Chondrocyte (in vitro differentiated cells): ENCODE data around the gene NISCH. TPM values are rescaled to one million over a fixed set of nuclear protein-coding genes. Genes with fewer than 3 reads are reported as not detected.
A peak's percentile ranks its signal among the peaks of the same experiment; 100 is the strongest.

Experiments used
- DNase-seq: peaks from one replicate; pipeline ENCODE4 v3.0.0; 2021; ENCODE audit warnings: mixed read lengths, low spot score
- H3K27ac Mint-ChIP-seq: one replicate; pipeline ENCODE4 v1.8.0; 2021; ENCODE audit warnings: mild to moderate bottlenecking, moderate library complexity, mixed read lengths; ENCODE audit not compliant: unreplicated experiment
- H3K27me3 Mint-ChIP-seq: 2 replicates; pipeline ENCODE4 v1.8.0; 2021; ENCODE audit warnings: low read depth, mixed read lengths
- H3K36me3 Mint-ChIP-seq: 2 replicates; pipeline ENCODE4 v1.8.0; 2021; ENCODE audit warnings: low read depth, mixed read lengths
- H3K4me1 Mint-ChIP-seq: 2 replicates; pipeline ENCODE4 v1.8.0; 2021; ENCODE audit warnings: low read depth, mild to moderate bottlenecking, mixed read lengths
- H3K4me3 Mint-ChIP-seq: one replicate; pipeline ENCODE4 v1.8.0; 2021; ENCODE audit warnings: mild to moderate bottlenecking, moderate library complexity, mixed read lengths; ENCODE audit not compliant: unreplicated experiment
- H3K9me3 Mint-ChIP-seq: 2 replicates; pipeline ENCODE4 v1.8.0; 2021; ENCODE audit warnings: low read depth, mixed read lengths
- CTCF ChIP-seq: fragments of 200-600 bp; sonication (generic); IDR thresholded peaks from 2 replicates; pipeline ENCODE4 v1.5.0; 2021; ENCODE audit warnings: antibody characterized with exemption, mild to moderate bottlenecking, moderate library complexity
- total RNA-seq: library from RNA; stranded (reverse); gene quantifications from 3 replicates; pipeline ENCODE4 v1.2.1, GENCODE V29; 2021

Gene NISCH
- total RNA-seq, 1 donor from 2014 or later = 101 TPM

- Mint-ChIP-seq H3K9me3 (no peaks in the 10 kb centered on the region), H3K4me3 (no peak overlapping the region), H3K27ac (no peak overlapping the region), H3K4me1 (no peaks in the 10 kb centered on the region), H3K36me3 (peaks cover 16% of the 10 kb centered on the region), H3K27me3 (no peaks in the 10 kb centered on the region)
- no peak for TF ChIP-seq CTCF
- peak; percentile 77 for DNase-seq
These were observed 67.3 kb downstream of the NISCH start for GRCh38 chr3:52522651-52523251.

DNA sequence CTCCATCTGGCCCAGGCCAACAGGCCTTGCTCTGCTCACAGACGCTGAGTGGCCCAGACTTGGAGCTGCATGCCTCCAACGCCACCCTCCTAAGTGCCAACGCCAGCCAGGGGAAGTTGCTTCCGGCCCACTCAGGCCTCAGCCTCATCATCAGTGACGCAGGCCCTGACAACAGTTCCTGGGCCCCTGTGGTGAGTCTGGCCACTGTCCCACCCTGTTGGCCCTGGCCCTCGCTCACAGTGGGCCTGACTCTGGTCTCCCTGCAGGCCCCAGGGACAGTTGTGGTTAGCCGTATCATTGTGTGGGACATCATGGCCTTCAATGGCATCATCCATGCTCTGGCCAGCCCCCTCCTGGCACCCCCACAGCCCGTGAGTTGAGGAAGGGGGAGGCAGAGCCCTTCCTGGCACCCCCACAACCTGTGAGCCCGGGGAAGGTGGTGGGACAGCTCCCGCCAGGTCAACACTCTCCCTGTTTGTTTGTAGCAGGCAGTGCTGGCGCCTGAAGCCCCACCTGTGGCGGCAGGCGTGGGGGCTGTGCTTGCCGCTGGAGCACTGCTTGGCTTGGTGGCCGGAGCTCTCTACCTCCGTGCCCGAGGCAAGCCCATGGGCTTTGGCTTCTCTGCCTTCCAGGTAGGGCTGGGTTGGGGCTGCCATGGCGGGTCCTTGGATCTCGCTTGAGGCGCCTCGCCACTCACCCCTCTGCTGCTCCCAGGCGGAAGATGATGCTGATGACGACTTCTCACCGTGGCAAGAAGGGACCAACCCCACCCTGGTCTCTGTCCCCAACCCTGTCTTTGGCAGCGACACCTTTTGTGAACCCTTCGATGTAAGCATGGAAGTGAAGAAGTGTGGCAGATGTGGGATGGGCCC, 68.2 kb downstream of the NISCH start:
- no peak overlapping the region for H3K4me3 Mint-ChIP-seq
- H3K36me3 Mint-ChIP-seq = peaks cover 19% of the 10 kb centered on the region
- H3K27ac Mint-ChIP-seq = no peak overlapping the region
- no peaks in the 10 kb centered on the region for H3K27me3 Mint-ChIP-seq
- peak; percentile 84 for DNase-seq
- H3K9me3 Mint-ChIP-seq = no peaks in the 10 kb centered on the region
- H3K4me1 Mint-ChIP-seq = no peaks in the 10 kb centered on the region
- no peak for TF ChIP-seq CTCF

DNA sequence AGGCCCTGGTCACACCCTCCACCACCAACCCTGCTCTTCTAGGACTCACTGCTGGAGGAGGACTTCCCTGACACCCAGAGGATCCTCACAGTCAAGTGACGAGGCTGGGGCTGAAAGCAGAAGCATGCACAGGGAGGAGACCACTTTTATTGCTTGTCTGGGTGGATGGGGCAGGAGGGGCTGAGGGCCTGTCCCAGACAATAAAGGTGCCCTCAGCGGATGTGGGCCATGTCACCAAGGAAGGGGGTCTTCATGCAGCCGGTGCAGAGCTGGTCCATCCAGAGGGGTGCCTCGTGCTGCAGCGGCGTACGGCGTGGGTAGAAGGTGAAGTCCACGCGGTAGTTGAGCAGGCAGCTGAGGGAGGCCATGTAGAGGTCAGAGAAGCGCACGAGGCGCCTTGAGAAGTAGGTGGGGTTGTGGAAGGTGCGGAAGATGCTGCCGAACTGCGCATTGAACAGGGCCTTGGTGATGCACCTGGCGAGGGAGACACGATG, 68.9 kb downstream of the NISCH start:
- H3K36me3 Mint-ChIP-seq = peaks cover 21% of the 10 kb centered on the region
- H3K9me3 Mint-ChIP-seq = no peaks in the 10 kb centered on the region
- no peak for DNase-seq
- no peak overlapping the region for H3K4me3 Mint-ChIP-seq
- no peak for TF ChIP-seq CTCF
- H3K4me1 Mint-ChIP-seq = no peaks in the 10 kb centered on the region
- H3K27ac Mint-ChIP-seq = no peak overlapping the region
- no peaks in the 10 kb centered on the region for H3K27me3 Mint-ChIP-seq

GRCh38 chr3:52524752-52525679, 69.6 kb downstream of the NISCH start:
- peak; percentile 88 for DNase-seq
- no peak for TF ChIP-seq CTCF
- no peaks in the 10 kb centered on the region for H3K27me3 Mint-ChIP-seq
- no peak overlapping the region for H3K27ac Mint-ChIP-seq
- no peaks in the 10 kb centered on the region for H3K9me3 Mint-ChIP-seq
- peaks cover 21% of the 10 kb centered on the region for H3K36me3 Mint-ChIP-seq
- peaks cover 2% of the 10 kb centered on the region for H3K4me1 Mint-ChIP-seq
- H3K4me3 Mint-ChIP-seq = no peak overlapping the region
